Lower leg skin (tissue), 3 donors: ENCODE measurements around the gene ERGIC3.

ENCODE experiments used
- POLR2A ChIP-seq, 2 donors: fragments of 450-650 bp; IDR thresholded peaks; one replicate each; pipeline ENCODE4 v1.6.1; 2016 to 2017; ENCODE audit warnings: antibody characterized with exemption in 2 of 2, mild to moderate bottlenecking in 1 of 2, moderate library complexity in 1 of 2
- TF ChIP-seq, protein P1 (sequence below), 3 donors: fragments of 450-650 bp; IDR thresholded peaks; one replicate each; pipeline ENCODE4 v1.5.1; 2016; ENCODE audit warnings: antibody characterized with exemption in 3 of 3, mild to moderate bottlenecking in 3 of 3, moderate library complexity in 2 of 3

DNA sequence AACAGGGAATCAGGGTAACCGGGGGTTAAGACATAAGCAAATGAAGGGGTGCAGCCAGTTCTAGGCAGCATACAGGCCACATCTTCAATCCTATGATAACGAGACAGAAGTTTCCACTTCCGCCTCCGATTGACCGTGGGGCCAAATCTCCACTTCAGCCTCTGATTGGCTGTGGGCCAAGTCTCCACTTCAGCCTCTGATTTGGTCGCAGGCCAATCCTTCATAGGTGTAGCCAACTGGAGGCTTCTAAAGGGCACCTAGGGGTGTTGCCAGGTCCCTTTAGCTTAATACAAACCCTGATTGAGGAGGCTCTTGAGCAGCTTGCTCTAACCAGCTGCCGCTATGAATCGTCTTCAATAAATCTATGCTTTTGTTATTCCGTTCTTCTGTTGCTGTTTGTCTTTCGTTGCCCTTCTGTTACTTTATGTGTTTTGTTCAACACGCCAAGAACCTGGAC, 2.1 kb upstream of the ERGIC3 start:
- TF ChIP-seq, protein P1, sequence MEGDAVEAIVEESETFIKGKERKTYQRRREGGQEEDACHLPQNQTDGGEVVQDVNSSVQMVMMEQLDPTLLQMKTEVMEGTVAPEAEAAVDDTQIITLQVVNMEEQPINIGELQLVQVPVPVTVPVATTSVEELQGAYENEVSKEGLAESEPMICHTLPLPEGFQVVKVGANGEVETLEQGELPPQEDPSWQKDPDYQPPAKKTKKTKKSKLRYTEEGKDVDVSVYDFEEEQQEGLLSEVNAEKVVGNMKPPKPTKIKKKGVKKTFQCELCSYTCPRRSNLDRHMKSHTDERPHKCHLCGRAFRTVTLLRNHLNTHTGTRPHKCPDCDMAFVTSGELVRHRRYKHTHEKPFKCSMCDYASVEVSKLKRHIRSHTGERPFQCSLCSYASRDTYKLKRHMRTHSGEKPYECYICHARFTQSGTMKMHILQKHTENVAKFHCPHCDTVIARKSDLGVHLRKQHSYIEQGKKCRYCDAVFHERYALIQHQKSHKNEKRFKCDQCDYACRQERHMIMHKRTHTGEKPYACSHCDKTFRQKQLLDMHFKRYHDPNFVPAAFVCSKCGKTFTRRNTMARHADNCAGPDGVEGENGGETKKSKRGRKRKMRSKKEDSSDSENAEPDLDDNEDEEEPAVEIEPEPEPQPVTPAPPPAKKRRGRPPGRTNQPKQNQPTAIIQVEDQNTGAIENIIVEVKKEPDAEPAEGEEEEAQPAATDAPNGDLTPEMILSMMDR (IDR thresholded peaks at IDR 0.05) = no peak
- no peak for TF ChIP-seq POLR2A (IDR thresholded peaks at IDR 0.05)
